ENCODE data around the gene RSRP1.
"Not testable (repeated sequence)": the region's sequence is repeated elsewhere in the genome, so short reads cannot be mapped to it uniquely, and the experiment has no call there.

RSRP1 gene

GRCh38 chr1:25247024-25247828 lies at the start of gene RSRP1:
Gene RSRP1 (minus strand): TSS chr1:25247454. CDS start chr1:25246963, 491 bp downstream.
- no peak for TF ChIP-seq ZNF274 (IDR thresholded peaks at IDR 0.05; ENCODE audit: low read depth, low read length)

GRCh38 chr1:25296501-25296900 lies 49.2 kb upstream of the RSRP1 start:
- not testable (repeated sequence) for H3K4me3 ChIP-seq (ENCODE audit: low read length)

More at GRCh38 chr1:25247024-25247828, at the start of gene RSRP1:
- H3K4me3 ChIP-seq (ENCODE audit: low read length) = peak within 1 kb of the TSS; percentile 91

GRCh38 chr1:25294889-25295826 lies 47.9 kb upstream of the RSRP1 start:
- not testable (repeated sequence) for H3K4me3 ChIP-seq (ENCODE audit: low read length)

- H3K4me3 ChIP-seq (ENCODE audit: low read length) = not testable (repeated sequence)
Observed at GRCh38 chr1:25293426-25293825, 46.2 kb upstream of the RSRP1 start.

GRCh38 chr1:25290043-25290442 lies 42.8 kb upstream of the RSRP1 start:
- not testable (repeated sequence) for H3K4me3 ChIP-seq (ENCODE audit: low read length)

- H3K4me3 ChIP-seq (ENCODE audit: low read length) = not testable (repeated sequence)
Observed at GRCh38 chr1:25288573-25289101, 41.4 kb upstream of the RSRP1 start.

GRCh38 chr1:25287164-25287563 lies 39.9 kb upstream of the RSRP1 start:
- not testable (repeated sequence) for H3K4me3 ChIP-seq (ENCODE audit: low read length)

- H3K4me3 ChIP-seq (ENCODE audit: low read length) = not testable (repeated sequence)
Observed at GRCh38 chr1:25285862-25286261, 38.6 kb upstream of the RSRP1 start.

GRCh38 chr1:25279693-25280111 lies 32.4 kb upstream of the RSRP1 start:
- H3K4me3 ChIP-seq (ENCODE audit: low read length) = not testable (repeated sequence)

- not testable (repeated sequence) for H3K4me3 ChIP-seq (ENCODE audit: low read length)
Observed at GRCh38 chr1:25278790-25279189, 31.5 kb upstream of the RSRP1 start.

- H3K4me3 ChIP-seq (ENCODE audit: low read length) = not testable (repeated sequence)
Observed at GRCh38 chr1:25278358-25278757, 31.1 kb upstream of the RSRP1 start.

GRCh38 chr1:25277295-25277694 lies 30.0 kb upstream of the RSRP1 start:
- H3K4me3 ChIP-seq (ENCODE audit: low read length) = not testable (repeated sequence)

- H3K4me3 ChIP-seq (ENCODE audit: low read length) = not testable (repeated sequence)
Observed at GRCh38 chr1:25275648-25276047, 28.4 kb upstream of the RSRP1 start.

- not testable (repeated sequence) for H3K4me3 ChIP-seq (ENCODE audit: low read length)
Observed at GRCh38 chr1:25272238-25272637, 25.0 kb upstream of the RSRP1 start, which contains the start of gene RHD. Gene RHD (plus strand): TSS chr1:25272509. CDS start chr1:25272548, 39 bp downstream.

GRCh38 chr1:25268143-25268760 lies 21.0 kb upstream of the RSRP1 start:
- peak overlapping the region; percentile 56; the same call in 1 of the 2 replicates for H3K4me3 ChIP-seq (ENCODE audit: low read length)

GRCh38 chr1:25267288-25268142 lies 20.3 kb upstream of the RSRP1 start:
- H3K4me3 ChIP-seq (ENCODE audit: low read length) = peak overlapping the region; percentile 75; the same call in 1 of the 2 replicates

GRCh38 chr1:25266554-25267287 lies 19.5 kb upstream of the RSRP1 start:
- H3K4me3 ChIP-seq (ENCODE audit: low read length) = peak overlapping the region; percentile 87

GRCh38 chr1:25260336-25260735 lies 13.1 kb upstream of the RSRP1 start:
- not testable (repeated sequence) for H3K4me3 ChIP-seq (ENCODE audit: low read length)

- H3K4me3 ChIP-seq (ENCODE audit: low read length) = not testable (repeated sequence)
Observed at GRCh38 chr1:25259813-25260212, 12.6 kb upstream of the RSRP1 start.
